Esophagus mucosa (tissue), 1 donor: ENCODE data around the gene C1QTNF9B. TPM values are rescaled to one million over a fixed set of nuclear protein-coding genes. Genes with fewer than 3 reads are reported as not detected.
"Not testable (repeated sequence)": the region's sequence is repeated elsewhere in the genome, so short reads cannot be mapped to it uniquely, and the experiment has no call there.

ENCODE experiments used
- ATAC-seq: fragments of 200-7000 bp; cut with Tn5 transposase; one replicate; pipeline ENCODE4 v1.9.1; 2020
- total RNA-seq: library from RNA; stranded (reverse); gene quantifications from one replicate; pipeline ENCODE4 v1.2.4, GENCODE V29; 2023
- donor health status: DM: yes; HTN: yes; CAD: no.

C1QTNF9B gene
- total RNA-seq = not detected

- not testable (repeated sequence) for ATAC-seq
Observed at GRCh38 chr13:23897452-23897919, at the start of gene C1QTNF9B. TSS of gene C1QTNF9B (minus strand) at chr13:23897502.

GRCh38 chr13:23946900-23947299, 49.6 kb upstream of the C1QTNF9B start:
- ATAC-seq = no peak

- ATAC-seq = no peak
Observed at GRCh38 chr13:23946067-23946466, 48.8 kb upstream of the C1QTNF9B start.

- ATAC-seq = no peak
Observed at GRCh38 chr13:23945612-23946011, 48.3 kb upstream of the C1QTNF9B start.

- ATAC-seq = no peak
Observed at GRCh38 chr13:23941211-23941610, 43.9 kb upstream of the C1QTNF9B start.

GRCh38 chr13:23939666-23940065, 42.4 kb upstream of the C1QTNF9B start:
- not testable (repeated sequence) for ATAC-seq

- ATAC-seq = no peak
Observed at GRCh38 chr13:23934520-23934919, 37.2 kb upstream of the C1QTNF9B start.

GRCh38 chr13:23928985-23929384, 31.7 kb upstream of the C1QTNF9B start:
- no peak for ATAC-seq

GRCh38 chr13:23923031-23923430, 25.7 kb upstream of the C1QTNF9B start:
- no peak for ATAC-seq

GRCh38 chr13:23922005-23922932, 25.0 kb upstream of the C1QTNF9B start:
- no peak for ATAC-seq

GRCh38 chr13:23921451-23921888, 24.2 kb upstream of the C1QTNF9B start:
- ATAC-seq = peak; percentile 60

GRCh38 chr13:23919006-23919405, 21.7 kb upstream of the C1QTNF9B start:
- ATAC-seq = no peak

- no peak for ATAC-seq
Observed at GRCh38 chr13:23918208-23918607, 20.9 kb upstream of the C1QTNF9B start.

GRCh38 chr13:23915308-23915707, 18.0 kb upstream of the C1QTNF9B start:
- peak; percentile 47 for ATAC-seq

- ATAC-seq = peak; percentile 15
Observed at GRCh38 chr13:23912469-23912868, 15.2 kb upstream of the C1QTNF9B start.

GRCh38 chr13:23909606-23910005, 12.3 kb upstream of the C1QTNF9B start:
- no peak for ATAC-seq

- no peak for ATAC-seq
Observed at GRCh38 chr13:23905766-23906165, 8.5 kb upstream of the C1QTNF9B start.

GRCh38 chr13:23903906-23904280, 6.6 kb upstream of the C1QTNF9B start:
- no peak for ATAC-seq

GRCh38 chr13:23902975-23903905, 5.9 kb upstream of the C1QTNF9B start:
- no peak for ATAC-seq

GRCh38 chr13:23901365-23901764, 4.1 kb upstream of the C1QTNF9B start:
- peak; percentile 67 for ATAC-seq

GRCh38 chr13:23899555-23899954, 2.3 kb upstream of the C1QTNF9B start:
- ATAC-seq = peak; percentile 49

- no peak for ATAC-seq
Observed at GRCh38 chr13:23898101-23898500, 799 bp upstream of the C1QTNF9B start.

GRCh38 chr13:23894746-23895145, 2.6 kb downstream of the C1QTNF9B start:
- ATAC-seq = not testable (repeated sequence)
